ENCODE data around the gene ATXN1.

Gene ATXN1

GRCh38 chr6:16743664-16744210 lies 17.5 kb downstream of the ATXN1 start:
- DNase-seq (ENCODE audit: low spot score), result no peak

- DNase-seq (ENCODE audit: low spot score), result no peak
Measured at GRCh38 chr6:16742116-16742515, 19.1 kb downstream of the ATXN1 start.

DNA sequence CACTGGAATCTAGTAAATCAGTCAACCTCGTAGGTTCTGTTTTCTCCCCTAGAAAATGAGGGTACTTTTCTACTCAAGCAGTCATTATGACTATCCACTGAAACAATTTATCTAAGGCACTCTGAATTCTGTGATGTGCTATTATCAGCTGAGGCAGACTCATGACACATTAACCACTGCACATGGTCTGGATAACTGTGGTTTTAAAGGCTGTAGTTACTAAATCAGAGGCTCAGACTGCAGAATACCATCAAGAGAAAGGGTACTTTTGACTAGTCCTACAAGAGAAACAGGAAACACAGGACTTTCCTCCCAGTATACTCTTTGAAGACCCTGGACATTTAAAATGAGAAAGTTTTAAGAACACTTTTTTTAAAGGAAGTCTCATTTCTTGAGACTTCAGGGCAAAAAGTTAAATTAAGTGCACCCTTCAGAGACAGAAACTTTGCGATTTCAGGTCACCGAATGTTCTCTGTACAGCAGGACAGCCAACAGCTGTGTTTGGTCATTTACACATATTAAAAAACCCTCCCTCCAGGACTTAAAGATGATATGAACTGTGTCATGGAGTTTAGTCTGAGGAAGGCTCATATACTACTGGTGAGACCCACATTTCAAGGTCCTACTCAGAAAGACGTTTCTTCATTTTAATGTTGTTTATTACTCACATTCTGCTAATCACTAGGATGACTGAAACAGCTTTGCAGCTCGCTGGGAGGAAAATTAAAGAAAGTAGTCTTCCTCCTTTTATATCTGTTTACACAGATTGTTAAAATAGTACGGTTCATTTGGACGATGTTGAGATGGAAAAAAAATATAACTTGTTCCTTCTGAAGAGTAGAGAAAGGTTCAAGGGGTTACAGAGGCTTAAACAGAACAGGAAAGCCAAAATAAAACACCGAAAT lies 19.9 kb downstream of the ATXN1 start:
- DNase-seq (ENCODE audit: low spot score), result no peak

DNA sequence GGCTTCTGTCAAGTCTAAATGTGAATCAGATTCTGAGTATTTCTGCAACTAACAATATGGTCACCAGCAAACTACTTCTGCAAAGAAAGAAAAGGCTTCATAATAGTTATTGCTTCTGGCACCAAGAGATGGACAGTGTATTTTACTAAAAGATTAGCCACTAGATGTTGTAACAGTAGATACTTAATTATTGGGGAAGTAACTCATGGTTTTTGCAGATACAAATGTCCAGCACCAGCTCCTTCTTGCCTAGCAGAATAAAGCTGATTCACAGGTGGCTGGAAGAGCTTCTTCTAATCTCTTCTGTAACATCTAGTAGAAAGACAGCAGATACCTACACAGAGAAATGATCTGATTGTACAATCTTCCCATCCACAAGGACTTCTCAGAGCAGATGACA lies 21.2 kb downstream of the ATXN1 start:
- no peak for DNase-seq (ENCODE audit: low spot score)

DNA sequence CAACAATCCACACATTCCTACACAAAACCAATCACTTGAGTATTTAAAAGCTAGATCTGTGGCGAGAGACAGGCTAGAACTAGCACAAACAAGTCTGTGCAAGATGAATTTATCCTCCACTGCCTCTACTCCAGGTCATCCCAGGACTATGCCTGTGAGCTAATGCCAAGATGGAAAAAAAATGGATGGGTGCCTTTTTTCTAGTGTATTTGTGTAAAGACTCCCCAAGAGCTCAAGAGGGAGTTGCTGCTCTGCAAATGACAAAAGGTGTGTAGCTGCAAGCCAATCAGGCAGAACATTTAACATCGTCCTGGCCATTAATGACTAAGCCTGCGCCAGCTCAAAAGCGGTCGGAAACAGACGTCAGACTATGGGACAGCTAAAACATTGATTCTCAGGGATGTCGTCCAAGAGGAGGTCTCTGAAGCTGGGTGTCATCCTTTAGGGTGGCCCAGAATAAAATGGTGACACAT lies 21.9 kb downstream of the ATXN1 start:
- no peak for DNase-seq (ENCODE audit: low spot score)

GRCh38 chr6:16737925-16738324 lies 23.3 kb downstream of the ATXN1 start:
- no peak for DNase-seq (ENCODE audit: low spot score)

DNA sequence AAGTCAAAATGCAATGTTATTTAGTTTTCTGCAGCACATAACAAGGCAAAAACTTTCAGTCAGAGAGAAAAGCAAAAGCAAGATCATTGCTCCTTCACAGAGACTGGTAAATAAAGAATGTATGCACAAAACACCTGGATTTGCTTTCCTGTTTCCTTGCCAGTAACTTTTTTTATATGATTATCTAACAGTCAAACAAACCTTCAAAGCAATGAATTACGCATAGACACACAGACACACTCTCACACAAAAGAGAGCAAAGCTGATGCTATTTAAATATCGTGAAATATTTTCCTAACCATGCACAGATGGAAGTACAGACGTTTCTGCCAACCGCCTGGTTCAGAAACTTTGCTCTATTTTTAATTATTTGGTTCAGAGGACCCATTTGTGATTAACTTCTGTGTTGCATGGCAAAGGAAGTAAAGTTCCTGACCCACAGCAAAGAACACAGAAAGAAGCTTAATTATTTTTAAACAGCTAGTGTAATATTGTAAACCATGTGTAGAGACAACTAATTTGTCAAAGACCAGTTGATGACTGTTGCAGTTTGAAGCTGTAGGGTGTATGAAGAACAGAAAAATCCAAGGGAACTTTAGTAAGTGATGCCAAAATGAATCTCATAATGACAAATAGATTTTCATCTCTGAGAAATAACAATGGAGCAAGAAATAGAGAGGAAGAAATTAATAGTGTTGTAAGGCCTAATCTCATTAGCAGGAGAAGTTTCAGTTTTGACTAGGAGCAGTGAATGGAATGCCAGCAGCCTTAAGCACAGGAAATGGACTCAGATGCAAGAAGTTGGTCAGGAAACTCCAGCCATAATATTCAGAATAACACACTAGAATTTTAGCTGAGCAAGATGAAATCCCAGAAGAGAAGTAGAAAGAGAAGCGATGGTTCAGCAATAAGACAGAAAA lies 24.1 kb downstream of the ATXN1 start:
- DNase-seq (ENCODE audit: low spot score), result no peak

GRCh38 chr6:16735014-16735413 lies 26.2 kb downstream of the ATXN1 start:
- DNase-seq (ENCODE audit: low spot score), result no peak

- no peak for DNase-seq (ENCODE audit: low spot score)
Measured at GRCh38 chr6:16733085-16733484, 28.2 kb downstream of the ATXN1 start.

DNA sequence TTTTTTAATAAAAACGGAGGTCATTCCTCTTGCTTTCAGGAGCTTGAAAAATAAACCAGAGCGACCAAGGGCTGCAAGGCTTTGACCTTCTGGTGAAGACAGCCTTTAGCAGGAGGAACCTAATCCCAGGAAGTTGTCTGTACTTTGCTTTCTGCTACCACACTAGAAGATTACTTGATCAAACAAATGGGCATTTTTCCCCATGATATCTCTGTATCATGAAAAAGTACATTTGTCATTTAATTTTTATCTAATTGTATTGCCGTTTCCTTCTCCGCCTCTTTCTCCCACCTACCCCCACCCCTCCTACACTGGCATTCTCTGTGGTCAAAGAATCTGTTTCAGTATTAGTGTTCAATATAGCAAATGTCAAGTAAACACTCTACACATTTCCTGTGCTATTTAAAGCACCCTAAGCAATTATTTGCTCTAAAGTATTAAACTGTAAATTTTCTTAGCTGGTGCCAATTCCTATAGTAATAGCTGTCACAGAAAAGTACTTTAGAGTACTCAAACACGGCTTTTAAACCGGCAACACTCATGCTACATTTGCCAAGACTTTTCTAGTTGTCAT lies 29.7 kb downstream of the ATXN1 start:
- DNase-seq (ENCODE audit: low spot score), result no peak

DNA sequence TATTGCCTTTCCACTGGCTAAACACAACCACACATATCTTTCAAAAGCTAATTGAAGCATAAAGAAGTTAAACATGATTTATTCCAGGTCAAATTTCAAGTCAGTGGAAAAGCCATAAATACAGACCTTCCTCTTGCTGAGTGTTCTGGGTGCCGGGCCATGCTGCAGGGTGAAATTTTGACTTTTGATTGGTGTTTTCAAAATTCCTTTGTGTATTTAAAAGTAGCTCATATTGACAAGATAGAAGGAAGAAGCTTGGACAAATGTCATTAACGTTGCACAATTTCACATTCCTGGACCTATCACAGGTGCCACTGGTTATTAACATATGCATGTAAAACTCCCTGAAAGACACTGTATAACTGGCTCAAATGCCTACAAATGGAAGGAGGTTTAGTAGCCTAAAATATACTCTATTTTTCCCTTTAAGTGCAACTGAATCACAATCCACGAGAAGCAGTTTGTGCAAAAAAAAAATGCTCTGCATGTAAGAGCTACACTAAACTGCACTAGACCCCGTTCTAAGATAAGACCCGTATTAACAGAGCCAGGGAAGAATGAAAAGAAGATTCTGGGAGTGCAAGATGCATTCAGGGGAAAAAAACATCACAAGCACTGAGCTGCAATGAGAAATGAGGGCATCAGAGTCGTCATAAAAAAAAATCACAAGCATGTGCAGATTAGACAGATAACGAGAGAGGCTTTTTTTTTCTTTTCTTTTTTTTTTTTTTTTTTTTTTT lies 30.4 kb downstream of the ATXN1 start:
- DNase-seq (ENCODE audit: low spot score), result no peak

- DNase-seq (ENCODE audit: low spot score), result no peak
Measured at GRCh38 chr6:16729744-16730143, 31.5 kb downstream of the ATXN1 start.

GRCh38 chr6:16729183-16729691 lies 32.0 kb downstream of the ATXN1 start:
- no peak for DNase-seq (ENCODE audit: low spot score)

GRCh38 chr6:16728513-16729182 lies 32.6 kb downstream of the ATXN1 start:
- DNase-seq (ENCODE audit: low spot score), result no peak

DNA sequence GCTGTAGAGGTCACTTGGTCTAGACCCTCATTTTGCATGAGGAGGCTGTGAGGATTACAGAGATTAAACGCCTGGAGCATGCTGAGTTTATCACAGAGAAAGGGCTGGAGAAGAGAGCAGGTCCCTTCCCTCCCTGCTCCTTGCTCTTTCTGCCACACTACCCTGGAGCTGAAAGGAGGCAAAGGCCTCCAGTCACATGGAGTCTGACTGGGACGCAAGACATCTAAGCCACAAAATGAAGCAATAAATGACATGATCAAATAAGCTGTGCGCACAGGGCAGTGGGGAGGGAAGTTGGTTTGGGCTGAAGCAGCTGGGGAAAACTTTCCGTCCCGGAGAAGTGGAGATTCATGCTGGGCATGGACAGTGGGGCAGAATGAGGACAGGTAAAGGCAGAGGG lies 33.3 kb downstream of the ATXN1 start:
- no peak for DNase-seq (ENCODE audit: low spot score)

GRCh38 chr6:16725145-16725864 lies 36.0 kb downstream of the ATXN1 start:
- DNase-seq (ENCODE audit: low spot score), result no peak

GRCh38 chr6:16723826-16724225 lies 37.4 kb downstream of the ATXN1 start:
- DNase-seq (ENCODE audit: low spot score), result peak; percentile 52

DNA sequence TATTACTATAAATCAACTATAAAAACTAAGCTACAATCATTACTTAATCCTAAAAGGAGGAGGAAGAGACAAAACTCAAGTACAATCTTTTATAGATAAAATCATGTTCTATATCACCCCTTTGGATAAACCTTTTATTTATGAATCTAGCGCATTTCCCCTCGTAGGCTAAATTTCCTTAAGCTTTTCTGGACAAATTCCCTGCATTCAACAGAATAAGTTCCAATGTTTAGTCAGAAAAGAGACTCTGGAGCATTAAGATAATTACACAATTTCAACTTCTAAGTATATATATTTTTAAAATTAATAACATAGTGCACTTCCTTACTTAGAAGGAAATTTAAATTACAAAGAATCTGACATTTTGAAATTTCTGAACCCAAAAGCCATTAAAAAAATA lies 37.9 kb downstream of the ATXN1 start:
- DNase-seq (ENCODE audit: low spot score), result no peak

GRCh38 chr6:16722630-16723029 lies 38.6 kb downstream of the ATXN1 start:
- no peak for DNase-seq (ENCODE audit: low spot score)

DNA sequence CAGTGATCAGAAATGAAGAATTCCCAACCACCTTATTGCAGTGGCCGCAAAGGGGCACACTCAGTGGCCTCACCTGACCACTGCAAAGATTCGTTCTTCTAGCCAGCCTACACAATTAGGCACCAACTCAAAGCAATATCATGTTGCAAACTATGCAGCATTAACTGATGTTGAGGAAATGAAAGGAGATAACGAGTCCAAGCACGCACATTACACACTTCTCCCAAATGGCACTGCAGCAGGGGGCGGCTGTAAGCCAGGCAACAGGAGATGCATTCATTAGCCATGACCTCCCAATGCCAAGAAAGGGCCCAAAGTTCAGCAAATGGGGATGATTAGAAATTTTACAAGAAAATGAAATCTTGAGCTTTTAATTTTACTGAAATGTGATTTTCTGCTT lies 39.3 kb downstream of the ATXN1 start:
- no peak for DNase-seq (ENCODE audit: low spot score)
